Non-pigmented ciliary epithelial cell (primary cell): ENCODE data around the gene EN1.

Experiments
- DNase-seq: peaks from one replicate; pipeline ENCODE4 v3.0.0-alpha.2; 2010; ENCODE audit warnings: low read depth

EN1 gene

GRCh38 chr2:118817469-118817868 is 30.0 kb downstream of the EN1 start:
- no peak for DNase-seq

- DNase-seq: no peak
Measured at GRCh38 chr2:118816669-118817068, 30.8 kb downstream of the EN1 start.

- DNase-seq: no peak
Measured at GRCh38 chr2:118815731-118816130, 31.7 kb downstream of the EN1 start.

- no peak for DNase-seq
Measured at GRCh38 chr2:118815314-118815713, 32.1 kb downstream of the EN1 start.

- no peak for DNase-seq
Measured at GRCh38 chr2:118814368-118814767, 33.1 kb downstream of the EN1 start.

GRCh38 chr2:118813601-118814339 is 33.7 kb downstream of the EN1 start:
- DNase-seq: no peak

GRCh38 chr2:118813111-118813510 is 34.3 kb downstream of the EN1 start:
- no peak for DNase-seq

GRCh38 chr2:118812552-118812951 is 34.9 kb downstream of the EN1 start:
- DNase-seq: no peak

GRCh38 chr2:118811514-118812115 is 35.8 kb downstream of the EN1 start:
- no peak for DNase-seq

GRCh38 chr2:118810766-118811165 is 36.7 kb downstream of the EN1 start:
- DNase-seq: no peak

- DNase-seq: no peak
Measured at GRCh38 chr2:118808429-118808809, 39.0 kb downstream of the EN1 start.

- DNase-seq: no peak
Measured at GRCh38 chr2:118807668-118808428, 39.6 kb downstream of the EN1 start.

- DNase-seq: no peak
Measured at GRCh38 chr2:118806797-118807667, 40.4 kb downstream of the EN1 start.

- no peak for DNase-seq
Measured at GRCh38 chr2:118805064-118805690, 42.3 kb downstream of the EN1 start.

- no peak for DNase-seq
Measured at GRCh38 chr2:118803012-118803411, 44.4 kb downstream of the EN1 start.

GRCh38 chr2:118801151-118801550 is 46.3 kb downstream of the EN1 start:
- no peak for DNase-seq

- DNase-seq: no peak
Measured at GRCh38 chr2:118800736-118801135, 46.7 kb downstream of the EN1 start.

- no peak for DNase-seq
Measured at GRCh38 chr2:118794546-118794945, 52.9 kb downstream of the EN1 start.
